GM19025 (cell line): ENCODE results near the gene ACSM6.
"Not testable (repeated sequence)": the region's sequence is repeated elsewhere in the genome, so short reads cannot be mapped to it uniquely, and the experiment has no call there.

Experiments
- ATAC-seq: cut with Tn5 transposase; IDR thresholded peaks from one replicate; pipeline ENCODE4 v1.9.1; 2021; ENCODE audit warnings: mild to moderate bottlenecking, low read depth, moderate library complexity; ENCODE audit not compliant: unreplicated experiment

The ACSM6 gene

GRCh38 chr10:95193944-95194343, at the start of gene ACSM6:
TSS of gene ACSM6 (plus strand) at chr10:95194238. CDS start at chr10:95194486, 248 bp downstream.
- ATAC-seq = no peak

- ATAC-seq = no peak
Observed at GRCh38 chr10:95168694-95169093, 25.3 kb upstream of the ACSM6 start.

- no peak for ATAC-seq
Observed at GRCh38 chr10:95169522-95169921, 24.5 kb upstream of the ACSM6 start.

GRCh38 chr10:95170790-95171189, 23.2 kb upstream of the ACSM6 start:
- ATAC-seq = no peak

- no peak for ATAC-seq
Observed at GRCh38 chr10:95171336-95171735, 22.7 kb upstream of the ACSM6 start.

GRCh38 chr10:95172851-95173250, 21.2 kb upstream of the ACSM6 start:
- no peak for ATAC-seq

GRCh38 chr10:95176101-95176500, 17.9 kb upstream of the ACSM6 start:
- ATAC-seq = no peak

GRCh38 chr10:95177429-95177828, 16.6 kb upstream of the ACSM6 start:
- ATAC-seq = no peak

GRCh38 chr10:95178266-95178665, 15.8 kb upstream of the ACSM6 start:
- ATAC-seq = no peak

- no peak for ATAC-seq
Observed at GRCh38 chr10:95178797-95179196, 15.2 kb upstream of the ACSM6 start.

- ATAC-seq = no peak
Observed at GRCh38 chr10:95181726-95182125, 12.3 kb upstream of the ACSM6 start.

GRCh38 chr10:95183271-95184230, 10.5 kb upstream of the ACSM6 start:
- peak; percentile 92 for ATAC-seq

GRCh38 chr10:95187617-95188016, 6.4 kb upstream of the ACSM6 start:
- ATAC-seq = no peak

GRCh38 chr10:95188593-95188992, 5.4 kb upstream of the ACSM6 start:
- no peak for ATAC-seq

GRCh38 chr10:95196046-95196445, 2.0 kb downstream of the ACSM6 start:
- no peak for ATAC-seq

- no peak for ATAC-seq
Observed at GRCh38 chr10:95201736-95202135, 7.7 kb downstream of the ACSM6 start.

GRCh38 chr10:95202865-95203264, 8.8 kb downstream of the ACSM6 start:
- not testable (repeated sequence) for ATAC-seq

- ATAC-seq = no peak
Observed at GRCh38 chr10:95208702-95209391, 14.8 kb downstream of the ACSM6 start.

GRCh38 chr10:95209509-95210127, 15.6 kb downstream of the ACSM6 start:
- no peak for ATAC-seq

- ATAC-seq = no peak
Observed at GRCh38 chr10:95211606-95212279, 17.7 kb downstream of the ACSM6 start.

GRCh38 chr10:95214369-95214768, 20.3 kb downstream of the ACSM6 start:
- no peak for ATAC-seq
